NB4 (cell line): ENCODE results near the gene BMP5.

ENCODE experiments used
- DNase-seq: peaks from one replicate; pipeline ENCODE4 v3.0.0; 2010; ENCODE audit warnings: low read depth
- H3K4me3 ChIP-seq: one replicate; pipeline ENCODE4 v1.5.1; 2011; ENCODE audit warnings: mild to moderate bottlenecking, low read depth, low read length, moderate library complexity
- CTCF ChIP-seq: IDR thresholded peaks from one replicate; pipeline ENCODE4 v1.5.1; 2012; ENCODE audit warnings: low read depth, low read length
- MAX ChIP-seq: IDR thresholded peaks from 2 replicates; pipeline ENCODE4 v1.6.1; 2011; ENCODE audit warnings: low read depth, low read length
- MYC ChIP-seq: IDR thresholded peaks from 2 replicates; pipeline ENCODE4 v1.6.1; 2011; ENCODE audit warnings: low read depth, low read length
- POLR2A ChIP-seq: IDR thresholded peaks from 2 replicates; pipeline ENCODE4 v1.6.1; 2011; ENCODE audit warnings: mild to moderate bottlenecking; ENCODE audit not compliant: insufficient read length; ENCODE audit errors: extremely low read depth

BMP5 gene

GRCh38 chr6:55875400-55875799 is at the start of gene BMP5:
BMP5 (minus strand) TSS chr6:55875590; CDS start chr6:55874865, 725 bp downstream.
- TF ChIP-seq MYC = no peak
- no peak for TF ChIP-seq CTCF
- no peak for TF ChIP-seq POLR2A
- TF ChIP-seq MAX = no peak
- H3K4me3 ChIP-seq = no peak within 1 kb of the TSS
- DNase-seq = no peak

- no peak for TF ChIP-seq MYC
- no peak for TF ChIP-seq CTCF
- no peak for TF ChIP-seq MAX
- no peak for TF ChIP-seq POLR2A
- no peak overlapping the region for H3K4me3 ChIP-seq
- DNase-seq = no peak
Measured at GRCh38 chr6:55922406-55922805, 47.0 kb upstream of the BMP5 start.

GRCh38 chr6:55919716-55920308 is 44.4 kb upstream of the BMP5 start:
- TF ChIP-seq MYC (no peak), POLR2A (no peak), MAX (no peak), CTCF (no peak)

GRCh38 chr6:55918639-55919038 is 43.2 kb upstream of the BMP5 start:
- no peak for DNase-seq
- no peak overlapping the region for H3K4me3 ChIP-seq
- no peak for TF ChIP-seq CTCF
- no peak for TF ChIP-seq MAX
- TF ChIP-seq MYC = no peak
- no peak for TF ChIP-seq POLR2A

More at GRCh38 chr6:55919716-55920308, 44.4 kb upstream of the BMP5 start:
- DNase-seq = no peak
- H3K4me3 ChIP-seq = no peak overlapping the region

GRCh38 chr6:55917751-55918415 is 42.5 kb upstream of the BMP5 start:
- TF ChIP-seq POLR2A (no peak), MAX (no peak), MYC (no peak), CTCF (no peak)
- no peak overlapping the region for H3K4me3 ChIP-seq

More at GRCh38 chr6:55917751-55918415, 42.5 kb upstream of the BMP5 start:
- DNase-seq = no peak
